GM21526 (cell line): Measurements from ENCODE around the gene FUBP1.
"Not testable (repeated sequence)": the region's sequence is repeated elsewhere in the genome, so short reads cannot be mapped to it uniquely, and the experiment has no call there.

Experiments used
- ATAC-seq: cut with Tn5 transposase; IDR thresholded peaks from one replicate; pipeline ENCODE4 v1.9.1; 2021; ENCODE audit warnings: moderate library complexity; ENCODE audit not compliant: unreplicated experiment, low FRiP score

FUBP1 gene

DNA sequence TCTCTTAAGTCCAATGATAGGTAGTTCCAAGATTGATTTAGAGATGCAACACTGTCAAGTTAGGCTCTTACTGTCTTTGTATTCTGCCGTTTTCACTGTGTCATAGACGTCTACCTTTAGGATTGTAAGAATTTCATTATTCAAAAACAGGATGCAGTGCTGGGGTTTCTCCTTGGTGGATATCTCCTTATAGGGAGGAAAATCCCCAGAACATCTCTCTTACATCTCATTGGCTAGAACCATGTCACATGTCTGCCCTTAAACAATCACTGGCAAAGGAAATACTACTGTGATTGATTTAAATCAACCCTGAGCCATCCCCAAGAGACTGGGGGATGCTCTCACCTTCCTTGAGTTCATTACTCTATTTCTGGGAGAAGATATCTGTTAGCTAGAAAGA is 10.9 kb upstream of the FUBP1 start:
- ATAC-seq, result no peak

DNA sequence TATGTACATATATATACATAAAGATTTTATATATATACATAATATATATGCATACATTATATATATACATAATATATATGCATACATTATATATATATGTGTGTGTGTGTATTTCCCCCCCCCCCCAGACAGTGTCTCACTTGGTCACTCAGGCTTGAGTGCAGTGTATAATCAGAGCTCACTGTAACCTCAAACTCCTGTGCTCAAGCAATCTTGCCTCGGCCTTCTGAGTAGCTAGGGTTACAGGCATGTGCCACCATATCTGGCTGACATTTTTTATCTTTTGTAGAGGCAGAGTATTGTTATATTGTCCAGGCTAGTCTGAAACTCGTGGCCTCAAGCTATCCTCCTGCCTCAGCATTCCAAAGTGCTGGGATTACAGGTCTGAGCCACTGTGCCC is 9.0 kb upstream of the FUBP1 start:
- ATAC-seq, result no peak

DNA sequence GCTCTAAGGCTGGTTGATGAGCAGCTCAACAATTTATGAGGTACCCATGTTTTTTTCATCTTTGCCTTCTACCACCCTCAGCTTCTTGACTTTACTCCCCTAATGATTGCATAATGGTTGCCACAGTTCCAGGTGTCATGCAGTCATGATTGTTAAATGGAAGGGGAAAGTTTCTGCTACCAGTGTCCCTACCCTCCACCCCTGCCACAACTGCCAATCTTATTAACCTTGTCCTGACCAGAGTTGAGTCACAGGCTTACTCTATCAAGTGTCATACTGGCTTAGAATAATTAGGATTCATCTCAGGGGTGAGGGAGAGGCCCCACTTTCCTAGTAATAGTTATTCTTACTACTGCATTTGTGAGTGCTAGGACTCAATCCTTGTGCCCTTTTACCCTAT is 7.9 kb upstream of the FUBP1 start:
- ATAC-seq, result no peak

DNA sequence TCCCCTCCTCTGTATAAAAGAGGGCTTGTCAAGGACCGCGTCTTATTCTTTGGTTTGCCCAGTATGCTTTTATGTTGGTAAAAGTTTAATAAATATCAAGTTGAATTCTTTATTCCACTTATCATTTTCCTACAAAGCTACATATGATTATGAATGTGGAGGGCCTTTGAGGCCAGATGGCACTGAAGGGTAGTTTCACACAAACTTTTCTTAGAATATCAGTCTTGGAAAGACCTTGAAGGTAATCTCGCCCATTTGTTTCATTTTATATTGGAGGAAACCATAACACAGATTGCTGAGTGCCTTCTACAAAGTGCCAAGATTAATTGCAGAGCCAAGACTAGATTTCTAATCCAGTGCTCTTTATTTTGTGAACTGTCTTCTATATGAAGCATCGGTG is 5.8 kb upstream of the FUBP1 start:
- no peak for ATAC-seq

DNA sequence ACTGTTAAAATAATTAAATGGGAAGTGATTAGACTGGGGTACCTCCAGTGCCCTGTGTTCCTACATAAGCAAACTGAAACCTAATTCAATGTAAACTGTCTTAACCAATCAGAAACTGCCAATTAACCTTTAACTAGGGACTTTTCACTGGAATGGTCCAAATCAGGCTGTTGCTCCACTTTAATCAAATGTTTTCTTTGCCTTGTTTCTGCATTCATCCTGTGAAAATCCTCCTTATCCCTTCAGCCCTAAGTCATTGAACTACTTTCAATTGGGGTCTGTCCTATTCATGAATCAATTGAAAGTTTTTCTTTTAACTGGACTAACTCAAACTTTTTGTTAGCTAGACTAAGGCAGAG is 5.1 kb upstream of the FUBP1 start:
- no peak for ATAC-seq

DNA sequence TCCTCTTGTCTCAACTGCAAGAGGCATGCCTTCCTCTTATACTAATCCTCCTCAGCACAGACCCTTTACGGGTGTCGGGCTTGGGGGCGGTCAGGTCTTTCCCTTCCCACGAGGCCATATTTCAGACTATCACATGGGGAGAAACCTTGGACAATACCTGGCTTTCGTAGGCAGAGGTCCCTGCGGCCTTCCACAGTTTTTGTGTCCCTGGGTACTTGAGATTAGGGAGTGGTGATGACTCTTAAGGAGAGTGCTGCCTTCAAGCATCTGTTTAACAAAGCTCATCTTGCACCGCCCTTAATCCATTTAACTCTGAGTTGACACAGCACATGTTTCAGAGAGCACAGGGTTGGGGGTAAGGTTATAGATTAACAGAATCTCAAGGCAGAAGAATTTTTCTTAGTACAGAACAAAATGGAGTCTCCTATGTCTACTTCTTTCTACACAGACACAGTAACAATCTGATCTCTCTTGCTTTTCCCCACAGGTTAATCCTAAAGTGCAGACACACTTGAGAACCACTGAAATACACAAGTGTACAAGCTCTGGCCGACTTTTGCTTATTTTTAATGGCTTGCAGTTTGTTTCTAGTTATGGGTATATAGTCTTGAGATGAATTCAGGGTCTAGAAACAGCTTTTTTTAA is 4.6 kb upstream of the FUBP1 start:
- ATAC-seq, result not testable (repeated sequence)

DNA sequence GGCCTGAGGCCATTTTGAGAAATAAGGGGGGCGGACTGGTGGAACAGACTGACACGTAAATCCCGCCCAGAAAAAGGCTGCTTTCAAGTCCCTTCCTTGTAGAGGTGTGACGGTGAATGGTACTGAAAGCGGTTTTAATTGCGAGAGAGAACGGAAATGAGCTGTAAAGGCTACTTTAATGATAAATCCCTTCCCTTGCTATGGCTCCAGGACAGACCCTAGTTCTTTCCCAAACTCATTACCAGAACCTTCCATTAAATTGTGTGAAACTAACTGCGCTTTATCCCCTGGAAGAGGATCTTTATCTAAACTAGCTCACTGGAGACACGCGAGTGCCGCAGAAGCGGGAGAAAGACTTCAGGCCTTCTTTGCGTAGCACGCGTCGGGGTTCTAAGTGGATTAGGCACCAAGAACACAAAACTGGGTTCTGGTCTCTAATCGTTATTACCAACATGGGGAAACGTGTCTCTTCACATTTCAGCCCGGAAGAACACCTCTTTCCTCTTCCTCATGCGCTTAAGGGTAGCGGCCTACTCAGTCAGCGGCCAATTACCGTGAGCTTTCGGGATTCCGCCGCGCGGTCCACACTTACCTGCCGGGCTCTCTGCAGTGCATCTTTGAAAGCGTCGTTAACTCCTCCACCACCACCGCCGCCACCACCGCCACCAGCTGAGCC is 441 bp downstream of the FUBP1 start:
- peak; percentile 68 for ATAC-seq

DNA sequence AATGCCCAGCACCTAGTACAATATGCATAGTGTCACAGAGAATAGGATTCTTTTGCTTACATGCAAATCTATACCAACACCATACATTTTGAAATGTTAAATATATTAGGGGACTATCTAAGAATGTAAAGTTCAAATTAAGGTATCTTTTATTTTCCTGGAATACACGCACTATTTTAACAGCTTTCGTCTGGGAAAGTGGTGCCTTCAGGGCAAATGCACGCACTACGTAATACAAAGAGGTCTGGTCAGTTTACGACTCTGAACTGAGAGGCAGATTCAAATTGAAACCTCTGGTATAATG is 931 bp downstream of the FUBP1 start:
- peak; percentile 0 for ATAC-seq

DNA sequence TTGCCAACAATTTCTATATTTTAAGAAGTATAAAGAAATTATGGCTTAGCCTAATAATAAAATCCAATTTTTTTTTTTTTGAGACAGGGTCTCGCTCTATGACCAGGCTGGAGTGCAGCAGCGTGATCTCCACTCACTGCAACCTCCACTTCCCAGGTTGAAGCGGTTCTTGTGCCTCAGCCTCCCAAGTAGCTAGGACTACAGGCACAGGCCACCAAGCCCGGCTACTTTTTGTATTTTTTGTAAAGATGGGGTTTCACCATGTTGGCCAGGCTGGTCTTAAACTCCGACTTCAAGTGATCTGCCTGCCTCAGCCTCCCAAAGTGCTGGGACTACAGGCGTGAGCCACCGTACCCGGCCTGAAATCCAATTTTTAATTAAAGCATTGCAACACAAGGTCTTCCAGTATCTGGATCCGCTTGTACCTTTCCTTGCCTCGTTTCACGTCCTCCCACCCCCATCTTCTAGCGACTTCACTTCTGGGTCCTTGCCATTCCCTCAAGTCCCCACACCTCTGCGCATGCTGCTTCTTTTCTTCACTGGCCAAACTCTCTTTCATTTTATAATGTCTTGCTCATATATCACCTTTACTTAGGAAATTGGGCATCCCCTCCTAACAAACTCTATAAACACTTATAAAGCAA is 2.3 kb downstream of the FUBP1 start:
- no peak for ATAC-seq

DNA sequence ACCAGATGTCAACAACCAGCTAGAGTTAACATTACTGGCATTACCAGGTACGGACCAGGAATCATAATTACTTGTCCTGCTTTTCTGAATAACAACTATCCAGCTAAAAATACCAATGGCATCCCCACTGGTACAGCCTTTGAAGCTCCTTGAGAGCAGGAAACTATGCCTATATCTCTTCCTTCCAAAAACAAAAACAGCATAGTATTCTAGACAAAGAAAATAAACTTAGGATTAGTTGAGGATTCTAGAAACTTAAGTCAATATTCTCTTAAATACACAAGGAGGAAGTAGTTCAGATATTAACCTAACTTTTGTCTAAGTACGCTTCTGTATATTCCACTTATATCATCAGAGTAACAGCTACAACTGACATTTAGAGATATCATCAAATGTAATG is 3.0 kb downstream of the FUBP1 start:
- ATAC-seq, result no peak

DNA sequence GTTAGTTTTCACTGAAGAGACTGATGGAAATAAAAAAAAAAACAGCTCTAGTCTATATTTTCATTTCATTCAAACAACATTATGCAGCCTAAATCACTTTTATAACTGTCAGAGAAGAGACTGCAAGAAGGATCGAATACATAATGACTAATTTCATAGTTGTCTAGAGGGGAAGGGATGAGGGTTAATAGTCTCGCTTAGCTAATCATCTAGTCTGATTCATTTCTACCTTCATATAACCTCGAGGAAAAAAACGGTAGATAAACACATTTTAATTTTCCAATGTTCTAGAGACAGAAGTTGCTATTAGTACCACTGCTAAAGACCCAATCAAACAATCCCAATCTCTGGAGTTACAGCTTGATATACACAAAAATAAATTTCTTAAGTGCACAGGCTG is 3.5 kb downstream of the FUBP1 start:
- no peak for ATAC-seq

DNA sequence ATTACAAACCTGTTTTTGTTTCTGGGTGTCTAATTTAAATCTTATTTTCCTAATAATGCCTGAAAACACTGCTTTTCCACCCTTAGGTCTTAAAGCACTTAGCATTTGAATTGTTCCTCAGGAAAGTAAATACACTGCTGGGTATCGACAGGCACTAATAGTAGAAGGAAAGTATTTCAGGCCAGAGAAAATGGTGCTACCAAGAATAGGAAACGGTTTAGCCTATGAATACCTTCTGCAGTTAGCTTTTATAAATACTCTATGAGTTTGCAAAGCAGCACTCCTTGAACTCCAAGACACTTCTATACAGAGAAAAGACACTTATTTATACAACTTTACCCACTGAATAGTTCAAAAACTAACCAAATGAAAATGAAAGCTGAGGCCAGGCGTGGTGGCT is 6.8 kb downstream of the FUBP1 start:
- no peak for ATAC-seq

DNA sequence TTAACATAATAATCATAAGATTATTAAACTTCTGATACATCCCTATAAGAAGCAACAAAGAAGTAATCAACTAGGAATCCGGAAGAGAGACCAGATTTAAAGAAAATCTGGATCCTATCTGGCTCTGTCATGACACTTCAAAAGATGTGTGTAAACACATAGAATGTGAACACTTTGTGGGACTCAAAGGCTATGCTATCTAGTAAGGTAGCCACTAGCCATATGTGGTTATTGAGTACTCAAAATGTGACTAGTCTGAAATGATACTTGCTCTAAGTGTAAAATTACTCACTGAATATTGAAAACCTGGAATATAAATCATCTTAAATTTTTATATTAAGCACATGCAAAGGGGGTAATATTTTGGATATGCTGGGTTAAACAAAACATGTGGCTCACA is 8.7 kb downstream of the FUBP1 start:
- ATAC-seq, result no peak

DNA sequence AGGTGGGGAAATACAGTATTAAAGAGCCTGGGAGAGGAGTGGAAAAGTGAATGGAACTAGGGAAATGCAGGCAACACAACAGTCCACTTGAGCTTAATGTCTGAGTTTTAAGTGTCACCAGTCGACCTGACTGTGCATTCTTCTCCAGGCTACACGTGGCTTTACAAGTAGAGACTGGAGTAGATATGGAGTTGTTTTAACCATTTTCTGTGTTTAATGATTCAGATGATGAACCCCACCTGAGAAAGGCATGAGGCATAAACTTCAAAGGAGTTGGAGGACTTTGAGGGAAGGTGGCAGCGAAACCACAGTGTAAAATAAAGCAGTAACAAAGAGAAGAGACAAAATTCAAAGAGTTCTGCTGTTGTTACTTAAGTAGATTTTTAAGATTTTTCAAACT is 12.6 kb downstream of the FUBP1 start:
- no peak for ATAC-seq

DNA sequence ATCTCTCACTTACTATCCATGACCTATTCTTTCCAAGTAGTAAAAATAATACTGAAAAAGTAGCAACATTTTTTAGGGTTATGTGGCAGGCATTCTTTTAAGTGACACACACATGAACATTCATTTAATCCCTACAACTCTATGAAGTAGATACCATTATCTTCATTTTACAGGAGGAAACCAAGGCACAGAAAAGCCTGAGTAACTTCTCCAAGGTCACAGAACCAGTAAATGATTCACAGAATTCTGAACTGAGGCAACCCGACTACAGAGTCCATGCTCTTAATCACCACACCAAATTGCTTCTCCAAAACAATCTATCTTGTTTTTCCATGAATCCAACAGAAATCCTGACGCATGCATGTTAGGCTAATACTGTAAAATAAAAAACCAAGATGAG is 17.5 kb downstream of the FUBP1 start:
- ATAC-seq, result no peak

DNA sequence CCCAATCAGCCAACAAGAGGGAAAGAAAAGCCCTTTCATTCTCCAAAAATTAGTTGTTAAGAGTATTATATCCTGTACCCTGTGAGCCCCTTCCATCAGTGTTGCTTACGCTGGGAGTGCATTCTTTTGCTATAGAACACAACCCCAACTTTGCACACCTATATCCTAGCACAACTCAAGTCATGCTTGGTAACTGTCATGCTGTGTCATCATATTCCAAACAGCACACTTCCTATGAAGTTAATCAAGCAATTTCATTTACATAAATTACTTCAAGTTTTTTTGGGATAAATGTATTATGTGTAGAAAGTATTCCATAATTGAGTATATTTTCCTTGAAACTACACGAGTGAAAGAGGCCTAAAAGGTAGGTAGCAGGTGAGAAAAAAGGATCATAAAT is 20.0 kb downstream of the FUBP1 start:
- ATAC-seq, result no peak

DNA sequence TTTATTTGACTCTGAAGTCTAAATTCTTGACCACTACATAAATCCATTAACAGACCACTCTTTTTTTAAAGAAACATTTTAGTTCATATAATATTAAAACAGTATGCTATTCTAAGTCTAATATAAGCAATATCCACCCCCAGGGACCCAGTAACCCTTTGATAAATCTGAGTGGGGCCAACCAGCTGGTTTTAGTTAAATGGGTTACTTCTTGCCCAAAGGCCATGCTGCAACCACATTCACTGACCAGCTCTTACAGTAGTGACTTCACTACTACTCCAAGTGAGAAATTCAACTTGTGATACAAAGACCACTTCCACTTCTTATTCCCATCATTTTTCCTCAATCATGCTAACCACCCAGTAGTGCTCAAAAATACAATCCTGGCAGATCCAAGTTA is 20.5 kb downstream of the FUBP1 start:
- no peak for ATAC-seq

DNA sequence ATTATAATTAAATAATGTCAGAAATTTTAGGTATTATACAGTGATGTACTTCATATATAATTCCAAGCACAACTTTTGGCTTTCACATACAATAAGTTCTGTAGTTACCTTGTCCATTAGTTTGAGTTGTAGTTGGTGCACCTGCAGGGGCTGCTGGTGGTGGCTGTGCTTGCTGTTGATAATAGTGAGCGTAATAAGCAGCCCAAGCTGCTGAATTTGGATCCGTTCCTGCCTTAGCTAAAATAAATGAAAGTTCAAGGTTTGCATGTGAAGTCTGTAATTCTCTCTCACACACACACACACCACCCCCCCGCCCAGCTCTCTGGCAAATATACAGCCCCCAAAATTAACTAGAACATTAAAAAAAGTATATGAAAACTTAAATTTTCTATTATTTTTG is 22.4 kb downstream of the FUBP1 start:
- ATAC-seq, result no peak

DNA sequence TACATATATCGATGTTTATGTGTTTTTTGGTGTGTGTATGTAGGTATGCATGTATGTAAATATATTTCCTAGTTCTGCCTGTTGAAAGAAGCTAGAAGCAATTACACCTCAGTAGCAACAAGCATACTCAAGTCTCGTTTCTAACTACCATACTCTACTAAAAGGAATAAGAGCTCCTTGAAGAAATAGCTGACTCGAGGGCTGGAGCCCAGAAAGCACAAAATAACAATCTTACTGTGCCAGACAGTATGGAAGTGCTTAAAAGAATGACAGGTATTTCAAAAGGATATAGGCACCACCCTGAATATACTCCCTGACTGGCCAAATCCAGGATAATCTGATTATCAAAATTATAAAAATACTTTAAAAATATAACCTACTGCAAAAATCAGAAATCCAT is 23.2 kb downstream of the FUBP1 start:
- ATAC-seq, result no peak

DNA sequence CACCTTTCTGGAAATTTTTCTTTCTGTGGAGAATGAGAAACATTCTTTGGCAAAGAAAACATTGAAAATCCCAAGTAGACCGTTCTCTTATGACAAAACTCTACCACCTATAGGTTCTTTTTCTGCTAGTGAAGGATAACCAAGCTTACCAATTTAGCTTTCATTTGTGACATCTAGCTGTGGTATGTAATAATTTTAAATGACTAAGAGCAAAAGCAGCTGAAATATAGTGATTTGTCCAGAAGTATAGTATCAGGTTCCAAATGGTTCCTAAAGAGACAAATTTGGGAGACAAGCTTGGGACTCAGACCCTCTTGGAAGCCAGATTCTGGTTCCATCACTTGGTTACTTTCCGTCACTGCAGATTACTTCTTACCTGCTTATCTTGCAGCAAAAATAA is 24.4 kb downstream of the FUBP1 start:
- no peak for ATAC-seq

DNA sequence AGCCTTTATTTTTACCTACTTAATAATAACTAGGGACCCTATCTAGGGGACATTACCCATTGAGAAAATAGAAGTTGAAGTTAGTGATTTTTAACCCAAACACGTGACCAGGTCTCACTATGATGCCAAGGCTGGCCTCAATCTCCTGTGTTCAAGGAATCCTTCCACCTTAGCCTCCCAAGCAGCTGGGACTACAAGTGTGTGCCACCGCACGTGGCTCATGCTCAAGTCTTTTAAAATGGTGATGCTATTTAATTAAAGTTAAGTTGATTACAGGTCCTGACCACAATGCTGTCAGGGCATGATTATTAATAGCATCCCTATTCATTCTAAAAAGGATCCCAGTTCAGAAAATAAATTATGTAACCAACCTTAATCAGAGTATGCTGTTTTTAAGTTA is 25.0 kb downstream of the FUBP1 start:
- no peak for ATAC-seq

DNA sequence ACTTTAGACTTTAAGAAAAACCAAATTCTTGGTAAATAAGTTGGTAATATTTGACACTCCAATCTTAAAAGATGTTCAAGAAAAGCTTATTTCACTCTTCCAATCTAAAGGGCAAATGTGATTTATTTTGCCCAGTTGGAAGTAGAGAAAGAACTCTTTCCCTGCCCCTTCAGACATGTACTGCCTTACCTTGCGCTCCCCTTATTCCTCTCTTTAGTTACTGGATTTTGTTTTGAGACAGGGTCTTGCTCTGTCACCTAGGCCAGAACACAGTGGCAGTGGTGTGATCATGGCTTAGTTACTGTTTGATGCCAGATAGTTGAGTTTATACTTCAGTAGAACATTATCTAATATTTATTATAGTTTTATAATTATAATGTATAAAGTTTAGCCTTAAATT is 27.5 kb downstream of the FUBP1 start:
- ATAC-seq, result no peak
